ENCODE measurements around the gene TENM4. TPM values are rescaled to one million over a fixed set of nuclear protein-coding genes. Genes with fewer than 3 reads are reported as not detected.

The TENM4 gene
- total and polyA plus RNA-seq, 2 of the 8 experiments (the other 6 are each of a cell fraction or from before 2014, with no cell fraction given), result 3.5 to 7.2 TPM

- TF ChIP-seq CHD7 (IDR thresholded peaks at IDR 0.05; ENCODE audit: insufficient replicate concordance, low read length) (no peak), SRF (IDR thresholded peaks at IDR 0.05; ENCODE audit: low read depth, low read length) (no peak), SP1 (IDR thresholded peaks at IDR 0.05; ENCODE audit: low read depth, low read length) (no peak)
Measured at GRCh38 chr11:79229047-79229446, 211.8 kb downstream of the TENM4 start (continued).
